Activated T-cell treated with anti-CD3 and anti-CD28 coated beads for 1 hour (primary cell): ENCODE data around the gene SVEP1.
"Not testable (repeated sequence)": the region's sequence is repeated elsewhere in the genome, so short reads cannot be mapped to it uniquely, and the experiment has no call there.

Experiments
- DNase-seq: peaks from one replicate; pipeline ENCODE4 v3.0.0-alpha.2; 2020; ENCODE audit warnings: low read depth

SVEP1 gene

GRCh38 chr9:110579034-110579861, at the start of gene SVEP1:
Gene SVEP1, minus strand, starts transcription at chr9:110579741. Its CDS starts 198 bp downstream, at chr9:110579543.
- no peak for DNase-seq

- DNase-seq, result no peak
Measured at GRCh38 chr9:110626101-110626829, 46.7 kb upstream of the SVEP1 start.

GRCh38 chr9:110623462-110624025, 44.0 kb upstream of the SVEP1 start:
- DNase-seq, result no peak

- no peak for DNase-seq
Measured at GRCh38 chr9:110622368-110622767, 42.8 kb upstream of the SVEP1 start.

- DNase-seq, result no peak
Measured at GRCh38 chr9:110620726-110621125, 41.2 kb upstream of the SVEP1 start.

- no peak for DNase-seq
Measured at GRCh38 chr9:110619831-110620230, 40.3 kb upstream of the SVEP1 start.

DNA sequence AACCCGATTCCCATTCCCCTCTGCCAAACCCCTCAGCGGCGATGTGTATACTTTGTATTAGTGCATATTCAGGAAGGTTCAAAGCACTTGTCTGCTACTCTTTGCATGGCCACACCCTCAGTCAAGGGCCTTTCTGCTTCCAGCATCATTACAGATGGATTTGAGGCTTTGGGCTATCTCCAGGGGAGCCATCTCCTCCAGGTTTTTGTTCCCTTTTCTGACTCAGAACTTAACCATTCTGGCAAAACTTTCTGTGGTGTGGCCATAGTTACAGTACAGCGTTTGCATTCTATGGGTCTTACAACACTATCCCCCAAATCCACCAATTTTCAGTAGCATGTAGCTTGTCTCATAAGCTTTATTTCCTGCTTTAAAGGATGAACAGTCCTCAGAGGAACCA, 36.0 kb upstream of the SVEP1 start:
- no peak for DNase-seq

DNA sequence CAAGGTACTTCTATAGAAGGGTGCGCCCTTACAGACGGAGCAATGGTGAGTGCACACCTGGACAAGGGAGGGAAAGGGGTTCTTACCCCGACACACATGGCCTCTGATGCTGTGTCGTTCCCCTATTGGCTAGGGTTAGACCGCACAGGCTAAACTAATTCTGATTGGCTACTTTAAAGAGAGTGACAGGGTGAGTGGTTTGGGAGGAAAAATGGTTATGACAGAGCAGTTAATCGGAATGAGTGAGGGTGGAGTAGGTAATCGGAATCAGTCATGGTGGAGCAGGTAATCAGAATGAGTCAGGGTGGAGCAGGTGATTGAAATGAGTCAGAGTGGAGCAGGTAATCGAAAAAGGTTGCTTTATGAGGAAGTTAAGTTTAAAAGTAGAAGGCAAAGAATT, 35.0 kb upstream of the SVEP1 start:
- DNase-seq, result not testable (repeated sequence)

DNA sequence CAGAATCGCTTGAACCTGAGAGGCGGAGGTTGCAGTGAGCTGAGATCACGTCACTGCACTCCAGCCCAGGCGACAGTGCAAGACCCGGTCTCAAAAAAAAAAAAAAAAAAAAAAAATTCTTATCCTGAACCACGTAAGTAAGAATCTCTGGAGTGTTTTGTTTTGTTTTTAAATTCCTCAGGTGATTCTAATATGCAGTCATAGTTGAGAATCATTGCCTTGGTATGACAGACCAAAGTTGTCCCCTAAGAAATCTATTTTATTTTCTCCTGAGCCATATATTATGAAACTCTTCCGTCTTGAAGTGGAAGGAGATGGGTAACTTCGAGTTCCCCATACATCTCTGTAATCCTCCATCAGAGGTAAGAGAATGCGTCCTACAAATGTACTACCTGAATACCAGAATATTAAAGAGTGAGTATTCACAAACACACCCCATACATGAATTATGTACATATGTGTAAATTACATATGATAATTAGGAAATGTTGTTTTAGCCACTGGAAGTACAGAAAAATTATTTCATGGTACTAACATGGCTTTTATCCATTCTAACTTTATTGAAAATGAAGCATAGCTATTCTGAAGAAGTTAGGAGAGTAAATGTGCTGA, 26.7 kb upstream of the SVEP1 start:
- DNase-seq, result no peak

GRCh38 chr9:110605565-110605964, 26.0 kb upstream of the SVEP1 start:
- no peak for DNase-seq

- DNase-seq, result no peak
Measured at GRCh38 chr9:110604171-110604601, 24.6 kb upstream of the SVEP1 start.

GRCh38 chr9:110602281-110602680, 22.7 kb upstream of the SVEP1 start:
- no peak for DNase-seq

DNA sequence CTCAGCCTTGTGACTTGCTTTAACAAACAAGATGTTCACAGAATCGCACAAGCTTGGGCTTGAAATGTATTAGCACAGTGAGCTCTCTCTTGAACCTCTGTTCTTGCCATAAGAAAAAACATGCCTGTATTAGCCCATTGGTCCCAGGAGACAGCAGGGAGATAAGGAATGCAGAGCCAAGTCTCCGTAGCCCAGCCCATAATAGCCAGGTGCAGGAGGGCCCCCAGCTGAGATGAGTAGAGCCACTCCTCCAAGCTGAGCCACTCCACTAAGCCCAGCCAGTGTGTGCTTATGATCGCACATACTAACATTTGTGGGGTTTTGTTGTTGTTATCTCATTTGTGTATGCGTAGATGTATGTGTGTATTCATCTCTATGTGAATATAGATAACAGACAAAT, 21.6 kb upstream of the SVEP1 start:
- DNase-seq, result no peak

DNA sequence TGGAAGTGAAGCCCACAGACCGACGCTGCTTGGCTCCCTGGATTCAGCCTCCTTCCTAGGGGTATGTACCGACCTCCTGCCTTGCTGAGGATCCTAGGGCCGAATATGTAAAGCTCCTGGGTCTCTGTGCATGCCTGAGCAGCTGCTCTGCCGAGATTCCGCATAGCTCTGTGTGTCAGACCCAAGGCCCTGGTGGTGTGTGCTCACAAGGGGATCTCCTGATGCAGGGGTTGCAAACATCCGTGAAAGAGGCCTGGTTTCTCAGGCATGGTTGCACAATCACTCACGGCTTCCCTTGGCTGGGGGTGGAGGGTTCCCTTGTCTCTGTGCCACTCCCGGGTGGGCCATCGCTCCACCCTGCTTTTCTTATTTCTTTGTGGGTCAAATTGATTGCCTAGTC, 19.9 kb upstream of the SVEP1 start:
- DNase-seq, result no peak

DNA sequence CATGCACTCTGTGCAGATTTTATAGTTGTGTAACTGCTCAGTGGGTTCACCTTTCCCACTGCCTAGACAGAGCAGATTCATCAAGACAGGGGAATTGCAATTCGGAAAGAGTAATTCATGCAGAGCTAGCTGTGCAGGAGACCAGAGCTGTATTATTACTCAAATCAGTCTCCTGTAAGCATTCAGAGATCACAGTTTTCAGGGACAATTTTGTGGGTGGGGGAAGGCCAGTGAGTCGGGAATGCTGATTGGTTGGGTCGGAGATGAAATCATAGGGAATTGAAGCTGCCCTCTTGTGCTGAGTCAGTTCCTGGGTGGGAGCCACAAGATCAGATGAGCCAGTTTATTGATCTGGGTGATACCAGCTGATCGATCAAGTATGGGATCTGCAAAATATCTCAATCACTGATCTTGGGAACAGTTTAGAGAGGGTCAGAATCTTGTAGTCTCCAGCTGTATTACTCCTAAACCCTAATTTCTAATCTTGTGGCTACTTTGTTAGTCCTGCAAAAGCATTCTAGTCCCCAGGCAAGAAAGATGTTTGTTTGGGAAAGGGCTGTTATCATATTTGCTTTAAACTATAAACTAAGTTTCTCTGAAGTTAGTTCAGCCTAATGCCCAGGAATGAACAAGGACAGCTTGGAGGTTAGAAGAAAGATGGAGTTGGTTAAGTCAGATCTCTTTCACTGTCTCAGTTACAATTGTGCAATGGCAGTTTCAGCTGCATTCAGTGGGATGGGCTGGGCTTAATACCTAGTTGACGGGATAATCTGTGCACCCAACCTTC, 12.7 kb upstream of the SVEP1 start:
- no peak for DNase-seq

DNA sequence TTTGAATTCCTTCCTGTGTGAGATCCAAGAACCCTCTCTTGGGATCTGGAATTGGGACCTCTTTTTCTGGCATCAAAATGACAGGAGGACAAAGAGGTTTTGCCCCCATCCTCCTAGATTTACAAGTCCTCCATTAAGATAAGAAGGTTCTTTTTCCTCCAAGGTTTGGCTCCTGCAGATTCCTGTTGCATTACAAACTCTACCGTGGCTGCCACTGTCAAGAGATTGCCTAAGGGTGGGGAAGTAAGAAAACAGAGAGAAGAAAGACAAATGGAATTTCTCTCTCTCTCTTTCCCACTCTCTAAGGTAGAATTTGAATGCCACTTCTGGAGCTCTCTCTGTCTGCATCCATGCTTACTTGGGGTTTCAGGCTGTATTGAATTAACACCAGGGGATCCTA, 12.0 kb upstream of the SVEP1 start:
- no peak for DNase-seq

DNA sequence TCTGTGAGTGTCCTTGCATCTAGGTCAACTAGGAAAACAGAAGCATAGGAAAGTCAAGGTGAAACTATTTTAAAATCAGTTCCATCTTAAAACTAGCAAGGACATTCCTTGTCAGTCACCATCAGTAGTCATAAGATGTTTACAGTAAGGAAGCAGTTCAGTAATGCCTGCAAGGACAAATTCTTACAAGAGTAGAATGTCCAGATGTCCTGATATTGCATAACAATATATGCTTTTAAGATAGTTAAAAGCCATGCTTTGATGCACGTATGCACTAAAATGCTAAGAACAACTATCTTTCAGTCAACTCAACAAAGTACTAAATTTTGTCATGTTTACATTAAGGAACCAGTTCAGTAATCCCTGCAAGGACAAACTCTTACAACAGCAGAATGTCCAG, 11.3 kb upstream of the SVEP1 start:
- no peak for DNase-seq

- no peak for DNase-seq
Measured at GRCh38 chr9:110588296-110588695, 8.8 kb upstream of the SVEP1 start.

GRCh38 chr9:110583237-110583636, 3.7 kb upstream of the SVEP1 start:
- DNase-seq, result no peak

DNA sequence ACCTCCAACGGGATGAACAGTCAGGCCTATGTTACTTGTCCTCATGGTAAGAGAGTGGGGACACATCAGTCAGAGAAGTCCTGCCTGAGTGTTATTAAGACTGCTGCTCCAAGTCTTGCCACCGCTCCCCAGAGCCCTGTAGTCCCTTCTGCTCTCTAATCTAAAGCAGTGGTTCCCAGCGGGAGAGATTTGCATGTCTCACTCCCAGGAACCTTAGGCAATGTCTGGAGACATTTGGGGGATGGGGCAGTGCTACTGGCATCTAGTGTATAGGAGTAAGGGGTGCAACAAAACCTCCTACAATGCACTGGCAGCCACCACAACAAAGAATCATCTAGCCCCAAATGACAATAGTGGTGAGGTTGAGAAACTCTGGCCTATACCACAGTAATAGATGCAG, 2.6 kb upstream of the SVEP1 start:
- no peak for DNase-seq

DNA sequence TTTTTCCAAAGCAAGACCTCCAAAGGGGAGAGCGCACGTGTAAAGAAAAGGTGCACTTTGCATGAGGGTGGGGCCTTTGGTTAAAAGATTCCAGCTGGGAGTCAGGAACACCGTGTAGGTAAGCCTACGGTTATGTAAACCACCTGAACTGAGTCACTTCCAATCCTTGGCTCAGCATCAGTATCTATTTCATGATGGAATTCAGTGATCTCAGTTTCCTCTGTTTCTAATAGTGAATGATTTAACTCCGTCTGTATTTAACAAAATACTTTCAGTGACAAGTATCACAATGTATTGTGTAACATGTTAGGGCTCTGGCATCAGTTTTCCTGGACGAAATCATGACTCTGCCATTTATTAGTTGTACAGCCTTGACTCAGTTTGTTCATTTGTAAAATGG, 1.3 kb upstream of the SVEP1 start:
- DNase-seq, result no peak

DNA sequence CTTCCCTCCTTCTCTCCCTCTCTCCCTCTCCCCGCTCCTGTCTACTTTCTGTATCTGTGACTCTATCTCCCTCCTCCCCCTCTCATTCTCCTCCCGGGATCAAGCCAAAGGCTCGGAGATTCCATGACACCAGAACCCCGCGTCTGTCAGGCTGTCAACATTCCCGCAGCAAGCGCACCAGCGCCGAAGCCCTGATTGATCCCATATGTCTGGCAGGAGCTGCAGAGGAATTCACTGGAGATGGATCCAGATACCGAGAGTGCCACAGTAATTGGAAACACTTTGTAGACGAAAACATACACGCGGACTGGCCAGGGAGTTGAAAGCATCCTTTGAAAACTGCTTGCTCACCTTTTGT, 300 bp upstream of the SVEP1 start:
- DNase-seq, result no peak
